GM19193 (cell line): ENCODE data around the gene GCSH.

Experiments
- POLR2A ChIP-seq: IDR thresholded peaks from 4 replicates; pipeline ENCODE4 v1.6.1; 2011; ENCODE audit not compliant: insufficient read depth, insufficient read length; ENCODE audit errors: extremely low read depth

The GCSH gene

GRCh38 chr16:81036751-81037350, 59.3 kb downstream of the GCSH start:
- TF ChIP-seq POLR2A = no peak

GRCh38 chr16:81035975-81036750, 60.0 kb downstream of the GCSH start:
- no peak for TF ChIP-seq POLR2A

GRCh38 chr16:81035398-81035974, 60.7 kb downstream of the GCSH start, which contains the start of gene ATMIN:
ATMIN (plus strand) TSS chr16:81035842; CDS start chr16:81035871, 29 bp downstream.
- TF ChIP-seq POLR2A = peak; percentile 77
